GM19025 (cell line): ENCODE measurements around the gene CTSC.
A peak's percentile ranks its signal among the peaks of the same experiment; 100 is the strongest.
"Not testable (repeated sequence)": the region's sequence is repeated elsewhere in the genome, so short reads cannot be mapped to it uniquely, and the experiment has no call there.

Experiments used
- ATAC-seq: cut with Tn5 transposase; IDR thresholded peaks from one replicate; pipeline ENCODE4 v1.9.1; 2021; ENCODE audit warnings: mild to moderate bottlenecking, low read depth, moderate library complexity; ENCODE audit not compliant: unreplicated experiment

Gene CTSC

GRCh38 chr11:88322881-88323280, 14.7 kb downstream of the CTSC start:
- not testable (repeated sequence) for ATAC-seq

GRCh38 chr11:88321412-88321811, 16.1 kb downstream of the CTSC start:
- not testable (repeated sequence) for ATAC-seq

DNA sequence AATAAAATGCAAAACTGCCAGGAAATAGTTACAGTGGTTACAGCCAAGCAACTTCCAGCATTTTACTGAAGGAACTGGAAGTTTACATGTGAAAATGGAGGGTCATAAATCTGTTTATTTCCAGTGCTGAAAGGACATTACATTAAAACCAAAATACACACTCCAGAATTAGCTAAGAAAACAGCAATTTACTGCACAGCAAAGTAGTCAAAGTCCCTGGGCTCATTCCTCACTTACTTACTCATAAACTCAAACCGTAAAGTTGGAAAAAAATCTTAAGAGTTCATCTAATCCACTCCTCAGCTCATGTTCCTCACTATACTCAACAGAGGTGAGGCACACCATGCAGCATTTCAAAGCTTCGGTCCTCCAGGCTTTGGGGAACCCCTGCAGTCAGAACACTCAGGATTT, 17.4 kb downstream of the CTSC start:
- ATAC-seq = no peak

- ATAC-seq = no peak
These were observed 19.5 kb downstream of the CTSC start for GRCh38 chr11:88318017-88318416.

DNA sequence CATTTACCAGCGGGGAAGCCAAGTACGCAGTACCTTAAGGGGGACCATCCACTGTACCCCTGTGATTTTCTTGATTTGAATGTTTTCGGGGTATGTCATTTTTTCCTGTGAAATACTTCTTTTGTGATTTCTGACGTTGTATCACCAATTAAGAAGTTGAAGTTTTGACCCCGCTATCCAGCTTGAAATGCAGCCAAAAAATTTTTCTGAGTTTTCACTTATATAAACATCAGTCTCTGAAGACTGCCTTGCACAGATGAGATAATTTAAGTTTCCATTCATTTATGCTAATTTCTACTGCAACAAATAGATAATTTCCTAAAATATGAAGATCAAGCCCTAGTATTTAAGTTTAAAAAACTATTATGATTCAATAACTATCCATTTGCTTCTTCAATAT, 20.0 kb downstream of the CTSC start:
- no peak for ATAC-seq

GRCh38 chr11:88315981-88316441, 21.5 kb downstream of the CTSC start:
- ATAC-seq = no peak

DNA sequence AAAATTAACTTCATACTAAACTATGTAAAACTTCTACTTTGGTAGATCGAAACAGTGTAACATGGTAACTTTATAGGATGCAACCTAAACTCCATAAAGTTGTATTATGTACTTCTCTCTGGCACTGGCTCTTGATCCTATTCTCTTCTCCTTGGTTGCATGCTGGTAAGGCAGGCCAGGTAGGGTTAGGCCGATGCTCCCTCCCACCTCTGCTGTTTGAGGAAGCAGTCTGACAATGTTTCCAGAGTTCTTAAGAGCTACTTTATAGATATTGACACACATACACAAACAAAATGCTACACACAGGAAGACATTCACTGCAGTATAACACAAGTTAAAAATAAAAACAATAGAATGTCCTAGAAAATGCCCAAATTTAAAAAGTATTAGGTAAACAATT, 22.5 kb downstream of the CTSC start:
- no peak for ATAC-seq

DNA sequence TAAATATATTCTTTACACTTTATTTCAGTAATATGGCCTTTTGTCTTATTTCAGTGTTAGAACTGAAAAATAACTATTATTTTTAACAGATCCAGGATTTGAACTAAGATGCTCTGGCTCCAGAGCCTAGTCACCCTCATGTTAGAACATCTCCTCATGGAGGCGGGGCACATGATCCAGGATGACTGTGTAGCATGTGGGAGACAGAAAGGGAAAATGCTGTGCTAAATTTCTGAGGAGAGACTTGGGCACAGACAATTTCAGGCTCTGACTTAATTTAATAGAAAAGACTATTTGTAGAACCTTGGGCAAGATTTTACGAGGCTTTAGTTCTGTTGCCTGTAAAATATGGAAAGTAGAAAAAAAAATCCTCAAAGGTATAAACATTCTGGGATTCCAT, 24.1 kb downstream of the CTSC start:
- ATAC-seq = no peak

GRCh38 chr11:88312628-88313027, 24.9 kb downstream of the CTSC start:
- ATAC-seq = no peak

GRCh38 chr11:88310246-88310645, 27.3 kb downstream of the CTSC start:
- ATAC-seq = no peak

GRCh38 chr11:88308576-88308975, 29.0 kb downstream of the CTSC start:
- no peak for ATAC-seq

DNA sequence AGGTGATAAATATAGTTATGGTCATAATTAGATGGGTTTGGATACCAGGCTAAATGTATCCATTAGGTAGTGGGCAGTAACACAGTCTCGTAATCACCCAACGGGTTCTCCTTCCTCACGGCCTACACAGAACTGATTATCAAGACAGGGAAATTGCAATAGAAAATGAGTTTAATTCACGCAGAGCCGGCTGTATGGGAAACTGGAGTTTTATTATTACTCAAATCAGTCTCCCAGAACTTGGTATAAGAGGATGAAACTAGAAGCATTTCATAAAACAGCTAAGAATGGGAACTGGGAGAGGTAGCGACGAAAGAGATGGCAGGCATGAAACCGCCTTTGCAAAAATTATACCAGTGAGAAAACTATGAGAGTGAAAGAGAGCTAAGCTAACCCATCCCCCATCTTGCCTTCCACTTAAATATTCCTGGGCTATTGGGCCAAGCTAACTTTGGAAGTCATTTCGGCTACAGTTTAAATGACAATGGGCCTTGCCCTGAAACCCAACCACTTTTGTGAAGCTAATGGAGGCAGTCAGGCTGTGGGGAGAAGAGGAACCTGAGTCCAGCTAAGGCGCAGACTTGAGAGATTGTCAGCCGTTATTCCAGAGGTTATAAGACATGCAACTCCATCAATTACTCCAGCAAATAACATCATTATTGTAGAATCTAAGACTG, 29.6 kb downstream of the CTSC start:
- peak; percentile 51 for ATAC-seq

- no peak for ATAC-seq
These were observed 30.8 kb downstream of the CTSC start for GRCh38 chr11:88306785-88307184.

- ATAC-seq = no peak
These were observed 32.1 kb downstream of the CTSC start for GRCh38 chr11:88305430-88305829.

GRCh38 chr11:88304352-88304751, 33.2 kb downstream of the CTSC start:
- ATAC-seq = no peak

DNA sequence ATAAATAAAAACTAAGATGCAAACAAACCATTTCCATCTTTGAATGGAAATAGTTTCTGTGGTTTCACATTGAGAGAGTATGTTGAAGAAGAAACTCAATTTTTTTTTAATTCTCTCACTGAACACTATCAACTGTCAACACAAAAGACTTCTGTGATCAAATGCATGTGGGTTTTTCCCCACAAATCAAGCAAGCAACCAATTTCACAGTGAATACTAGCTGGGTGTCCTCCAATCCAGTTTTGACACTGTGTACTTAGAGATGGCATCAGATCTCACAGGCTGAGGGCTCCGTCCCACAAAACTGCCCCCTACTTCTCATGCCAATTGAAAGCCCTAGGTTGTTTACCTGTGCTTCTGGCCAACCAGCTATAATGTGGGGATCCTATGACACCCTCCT, 34.5 kb downstream of the CTSC start:
- no peak for ATAC-seq

- ATAC-seq = peak; percentile 48
These were observed 35.9 kb downstream of the CTSC start for GRCh38 chr11:88301488-88302140.

DNA sequence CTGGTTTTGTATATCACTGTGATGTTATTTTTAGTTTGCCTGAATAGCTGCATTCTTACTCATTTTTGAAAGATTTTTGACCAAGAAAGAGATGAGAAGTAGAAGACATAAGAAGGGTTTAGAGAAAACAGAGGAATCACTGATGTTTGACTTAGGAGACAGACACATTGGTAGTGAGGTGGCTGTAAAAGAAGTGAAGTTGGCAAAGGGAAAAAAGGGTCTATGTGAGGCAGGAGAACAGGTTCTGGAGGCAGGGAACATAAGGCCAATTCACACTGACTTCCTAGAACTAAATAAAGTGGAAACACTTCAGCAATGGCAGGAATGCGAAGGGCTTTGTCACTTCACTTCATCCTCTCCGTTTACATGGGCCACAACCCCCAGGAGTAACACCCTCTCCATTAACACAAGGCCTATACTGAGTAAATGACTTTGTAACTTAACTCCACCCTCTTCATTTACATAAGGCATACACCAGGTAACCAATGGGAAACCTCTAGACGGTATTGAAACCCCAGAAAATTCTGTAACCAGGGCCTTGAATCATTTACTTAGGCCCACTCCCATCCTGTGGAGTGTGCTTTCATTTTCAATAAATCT, 36.5 kb downstream of the CTSC start:
- ATAC-seq = peak; percentile 86

- ATAC-seq = no peak
These were observed 39.7 kb downstream of the CTSC start for GRCh38 chr11:88297863-88298262.

DNA sequence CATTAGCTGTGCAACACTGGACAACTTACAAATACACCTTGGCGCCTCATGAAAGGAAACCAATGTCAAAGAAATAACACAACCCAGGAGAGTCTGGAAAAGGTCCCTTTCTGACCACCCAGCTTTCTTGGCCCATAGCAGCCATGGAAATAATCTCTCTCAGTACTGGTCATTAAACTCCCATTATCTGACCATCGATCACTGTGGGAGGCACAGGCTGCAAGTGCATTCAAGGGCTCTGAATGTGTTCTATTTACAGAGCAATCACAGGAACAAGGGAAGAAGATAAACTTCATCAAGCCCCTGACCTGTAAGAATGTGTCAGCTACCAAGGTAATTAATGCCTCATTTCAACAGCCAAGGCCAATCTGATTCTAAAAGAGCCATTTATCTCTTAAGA, 40.1 kb downstream of the CTSC start:
- no peak for ATAC-seq

GRCh38 chr11:88295028-88295427, 42.5 kb downstream of the CTSC start:
- no peak for ATAC-seq

- ATAC-seq = no peak
These were observed 43.6 kb downstream of the CTSC start for GRCh38 chr11:88293931-88294330.
